NCI-H1092 treated with DMSO at 0.1 percent for 48 hours (cell line): ENCODE data around the gene BBS7.

Source experiments
- DNase-seq: peaks from one replicate; lab custom pipeline; 2025; lab: John Stamatoyannopoulos, UW

The BBS7 gene

DNA sequence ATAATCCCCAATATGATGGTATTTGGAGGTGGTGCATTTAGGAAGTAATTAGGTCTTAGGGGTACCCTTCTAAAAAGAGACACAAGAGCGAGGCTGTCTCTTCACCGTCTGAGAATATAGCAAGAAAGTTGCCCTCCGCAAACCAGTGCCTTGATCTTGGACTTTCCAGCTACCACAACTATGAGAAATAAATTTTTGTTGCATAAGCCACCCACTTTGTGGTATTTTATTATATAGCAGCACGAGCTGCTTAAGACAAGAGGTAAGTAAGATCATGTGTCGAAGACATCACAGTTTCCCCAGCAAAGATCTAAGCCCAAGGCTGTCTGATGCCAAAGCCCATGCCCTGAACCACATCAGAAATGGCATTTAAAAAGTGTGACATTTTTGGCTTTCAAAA is 78.8 kb downstream of the BBS7 start:
- DNase-seq: no peak

DNA sequence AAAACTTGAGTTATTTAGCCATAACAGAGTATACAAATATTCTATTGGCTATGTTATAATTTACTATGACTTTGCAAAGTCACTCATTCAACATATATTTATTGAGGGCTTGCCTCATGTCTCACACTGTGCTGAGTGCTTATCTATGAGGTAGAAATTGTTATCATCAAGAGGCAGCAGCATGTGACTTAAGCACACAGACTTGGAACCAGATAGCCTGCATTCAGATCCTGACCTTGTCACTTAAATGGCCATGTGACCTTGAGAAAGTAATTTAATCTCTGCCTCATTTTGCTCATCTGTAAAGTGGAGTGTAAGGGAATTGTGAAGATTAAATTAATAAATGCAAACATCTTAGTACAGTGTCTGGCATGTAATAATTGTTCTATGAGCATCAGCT is 79.3 kb downstream of the BBS7 start:
- DNase-seq: no peak

DNA sequence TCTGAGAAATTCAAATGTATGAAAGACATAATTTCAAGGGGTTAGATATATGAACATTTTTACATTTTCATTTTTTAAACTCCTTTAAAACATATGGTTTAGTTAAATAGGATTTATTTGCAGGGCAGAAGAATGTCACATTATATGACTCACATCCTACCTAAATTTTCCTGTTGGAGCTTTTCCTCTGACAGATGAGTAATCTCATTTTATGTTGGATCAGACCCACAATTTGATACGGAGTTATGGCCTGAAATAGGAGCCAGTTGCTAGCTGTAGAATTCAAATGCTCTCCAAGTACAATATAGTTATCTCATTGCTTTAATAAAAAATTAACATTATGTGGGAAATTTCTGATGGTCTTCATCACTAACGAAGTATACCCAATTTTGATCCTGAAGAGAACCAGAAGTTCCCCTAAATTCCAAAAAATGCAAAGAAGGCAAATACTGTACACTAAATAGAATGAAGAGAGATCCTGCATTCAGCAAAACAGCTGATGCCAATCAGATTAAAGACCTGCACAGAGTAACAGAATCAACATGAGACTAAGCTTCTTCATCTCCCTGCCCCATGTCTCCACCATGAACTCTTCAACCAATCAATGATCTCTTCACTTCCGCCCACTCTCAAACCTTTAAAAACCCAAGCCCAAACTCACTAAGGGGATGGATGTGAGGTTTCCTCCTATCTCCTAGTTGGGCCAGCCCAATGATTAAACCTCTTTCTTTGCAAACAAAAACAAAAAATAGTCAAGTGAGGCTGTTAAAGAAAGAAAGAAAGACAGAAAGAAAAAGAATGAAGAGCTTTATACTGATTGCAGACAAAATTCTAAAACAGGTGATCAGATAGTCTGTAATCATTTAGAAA is 80.1 kb downstream of the BBS7 start:
- no peak for DNase-seq

DNA sequence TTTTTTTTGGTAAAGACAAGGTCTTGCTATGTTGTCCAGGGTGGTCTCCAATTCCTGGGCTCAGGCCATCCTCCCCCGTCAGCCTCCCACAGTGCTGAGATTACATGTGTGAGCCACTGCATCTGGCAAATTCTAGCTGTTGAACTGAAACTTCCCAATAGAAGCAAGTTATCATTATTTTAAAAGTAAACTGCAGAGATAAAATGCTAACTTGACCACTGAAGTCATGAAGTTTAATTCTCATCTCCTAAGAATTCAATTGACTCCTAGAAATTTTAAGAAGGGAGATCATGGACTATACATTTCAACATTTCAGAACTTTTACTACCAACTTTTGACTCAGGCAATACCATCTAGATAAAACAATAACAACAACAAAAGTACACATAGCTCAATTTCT is 80.8 kb downstream of the BBS7 start:
- DNase-seq: no peak

DNA sequence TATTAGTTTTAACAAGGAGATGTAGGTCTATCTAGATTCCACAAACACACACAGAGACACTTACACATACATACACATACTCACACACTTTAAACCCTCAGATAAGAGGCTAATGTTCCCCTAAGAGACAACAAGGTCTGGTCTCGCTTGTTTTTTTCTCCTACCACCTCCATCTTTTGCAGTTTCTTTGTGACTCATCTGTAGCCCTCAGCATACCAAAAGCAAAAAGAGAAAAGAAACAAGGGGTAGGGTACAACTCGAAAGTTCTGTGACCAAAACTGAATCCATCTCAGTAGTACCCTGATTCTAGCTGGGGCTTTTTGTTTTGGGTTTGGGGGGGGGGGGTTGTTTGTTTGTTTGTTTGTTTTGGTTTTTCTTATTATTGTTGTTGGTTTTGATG is 81.4 kb downstream of the BBS7 start:
- DNase-seq: no peak

DNA sequence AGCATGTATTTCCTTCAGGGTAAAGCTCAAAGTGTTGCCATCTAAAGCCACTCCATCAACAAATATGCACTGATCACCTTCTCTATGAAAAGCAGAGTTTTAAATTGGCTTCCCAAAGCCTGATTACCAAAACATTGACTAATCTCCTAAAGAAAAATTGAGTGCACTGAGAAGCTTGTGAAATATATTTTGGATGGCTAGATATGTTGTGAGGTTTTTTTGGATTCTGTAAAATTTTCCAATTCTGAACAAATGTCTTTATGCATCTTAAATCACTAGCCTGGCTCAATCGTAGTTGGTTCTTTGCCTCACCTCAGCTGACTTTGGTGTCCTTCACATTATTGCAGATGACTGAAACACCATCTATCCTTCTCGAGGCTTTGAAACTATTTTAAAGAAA is 84.1 kb downstream of the BBS7 start:
- DNase-seq: no peak

DNA sequence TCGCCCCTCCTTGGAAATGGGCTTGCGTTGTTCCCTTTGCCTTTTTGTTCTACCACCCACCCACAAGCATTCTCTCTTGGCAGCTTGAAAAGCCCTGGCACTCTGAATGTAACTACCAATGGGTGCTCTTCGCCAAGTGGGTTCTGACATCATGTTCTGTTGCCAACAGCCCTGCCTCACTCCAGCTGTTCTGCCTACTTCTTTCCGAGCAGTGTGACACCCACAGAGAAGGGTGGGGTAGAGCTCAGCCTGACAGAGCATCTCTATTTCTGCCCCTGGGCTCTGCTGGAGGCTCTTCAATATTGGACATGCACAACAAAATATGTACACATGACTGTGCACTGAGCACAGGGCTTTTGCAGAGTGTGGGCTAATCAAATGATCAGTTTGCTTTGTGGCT is 84.8 kb downstream of the BBS7 start:
- no peak for DNase-seq

DNA sequence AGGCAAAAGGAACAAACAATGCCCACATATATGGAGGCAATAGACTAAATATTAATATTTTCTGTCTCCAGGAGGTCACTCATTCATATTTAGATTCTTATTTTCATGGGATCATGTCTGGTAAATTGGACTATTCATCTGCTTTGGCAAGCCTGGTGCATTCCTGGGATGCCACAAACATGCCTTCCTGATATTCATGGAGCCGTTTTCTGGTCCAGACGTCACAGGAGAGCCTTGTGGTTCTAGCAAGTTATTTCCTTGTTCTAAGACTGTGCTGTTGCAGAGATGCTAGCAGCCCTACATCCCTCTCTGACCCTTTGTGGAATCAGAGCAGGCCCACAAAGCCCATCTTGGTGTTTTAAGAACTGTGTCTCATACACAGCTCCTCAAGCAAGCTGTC is 85.3 kb downstream of the BBS7 start:
- no peak for DNase-seq

DNA sequence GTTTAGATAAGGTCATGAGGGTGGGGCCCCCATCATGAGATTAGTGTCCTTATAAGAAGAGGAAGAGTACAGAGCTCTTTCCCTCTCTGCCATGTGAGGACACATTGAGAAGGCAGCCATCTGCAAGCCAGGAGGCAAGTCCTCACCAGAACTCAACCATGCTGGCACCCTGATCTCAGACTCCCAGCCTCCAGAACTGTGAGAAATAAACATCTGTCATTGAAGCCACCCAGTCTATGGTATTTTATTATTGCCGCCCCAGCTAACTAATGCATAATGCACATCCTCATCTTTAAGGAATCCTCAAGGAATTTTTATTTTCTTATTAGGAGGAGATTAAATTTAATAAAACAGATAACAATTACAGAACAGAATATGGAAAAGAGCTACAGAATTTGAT is 85.9 kb downstream of the BBS7 start:
- DNase-seq: no peak

DNA sequence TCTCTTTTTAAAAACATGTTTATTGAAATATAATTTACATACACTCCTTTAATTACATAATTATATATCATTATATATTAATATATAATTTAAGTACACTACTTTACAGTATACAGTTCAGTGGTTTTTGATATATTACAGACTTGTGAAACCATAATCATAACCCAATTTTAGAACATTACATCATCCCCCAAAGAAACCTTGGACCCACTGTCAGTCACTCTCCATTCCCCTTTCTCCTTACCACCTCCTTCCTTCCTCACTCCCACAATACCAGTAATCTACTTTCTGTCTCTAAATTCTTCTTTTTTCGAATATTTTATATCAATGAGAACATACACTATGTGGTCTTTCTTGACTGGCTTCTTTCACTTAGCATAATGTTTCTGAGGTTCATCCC is 87.1 kb downstream of the BBS7 start:
- DNase-seq: no peak

DNA sequence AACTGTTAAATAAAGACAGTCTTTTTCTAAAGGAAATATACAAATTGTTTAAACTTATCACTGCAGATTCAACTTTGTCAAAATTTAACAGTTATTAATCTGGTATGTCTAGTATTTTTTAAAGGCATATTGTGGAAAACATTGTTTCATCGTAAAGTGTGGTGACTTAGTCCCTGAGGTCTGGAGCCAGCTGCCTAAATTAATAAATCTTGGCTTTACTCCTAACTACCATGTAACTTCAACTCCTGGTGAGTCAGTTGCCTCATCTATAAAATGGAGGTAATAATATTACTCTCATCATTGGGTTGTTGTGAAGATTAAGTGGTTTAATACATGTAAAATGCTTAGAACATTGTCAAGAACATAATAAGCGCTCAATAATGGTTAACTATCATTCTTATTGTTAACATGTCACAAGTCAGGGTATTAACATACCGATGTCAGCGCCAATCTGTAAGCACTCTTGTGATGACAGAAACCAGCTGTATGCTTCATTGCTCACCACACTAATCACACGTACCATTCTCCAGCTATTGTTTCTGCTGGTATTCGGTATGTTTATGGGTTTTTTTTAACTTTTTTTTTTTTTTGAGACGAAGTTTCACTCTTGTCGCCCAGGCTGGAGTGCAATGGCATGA is 91.2 kb downstream of the BBS7 start:
- DNase-seq: no peak

DNA sequence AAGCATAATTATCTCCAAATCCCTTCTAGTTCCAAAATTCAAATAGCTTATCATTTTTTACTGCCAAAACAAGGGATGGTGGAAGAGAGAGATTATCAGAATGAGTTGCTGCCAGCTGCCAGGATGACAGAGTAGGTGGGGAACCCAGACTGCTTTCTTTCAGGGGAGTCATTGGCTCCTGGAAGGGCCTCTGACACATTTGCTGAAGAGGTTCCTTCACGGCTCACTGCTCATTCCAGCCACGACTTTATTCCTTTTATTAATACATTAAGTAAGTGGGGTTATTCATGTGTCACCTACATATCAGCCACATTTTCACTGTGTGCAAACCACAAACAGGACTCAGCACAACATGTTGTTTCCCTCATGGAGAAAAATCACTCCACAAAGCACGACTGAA is 92.6 kb downstream of the BBS7 start:
- DNase-seq: no peak

DNA sequence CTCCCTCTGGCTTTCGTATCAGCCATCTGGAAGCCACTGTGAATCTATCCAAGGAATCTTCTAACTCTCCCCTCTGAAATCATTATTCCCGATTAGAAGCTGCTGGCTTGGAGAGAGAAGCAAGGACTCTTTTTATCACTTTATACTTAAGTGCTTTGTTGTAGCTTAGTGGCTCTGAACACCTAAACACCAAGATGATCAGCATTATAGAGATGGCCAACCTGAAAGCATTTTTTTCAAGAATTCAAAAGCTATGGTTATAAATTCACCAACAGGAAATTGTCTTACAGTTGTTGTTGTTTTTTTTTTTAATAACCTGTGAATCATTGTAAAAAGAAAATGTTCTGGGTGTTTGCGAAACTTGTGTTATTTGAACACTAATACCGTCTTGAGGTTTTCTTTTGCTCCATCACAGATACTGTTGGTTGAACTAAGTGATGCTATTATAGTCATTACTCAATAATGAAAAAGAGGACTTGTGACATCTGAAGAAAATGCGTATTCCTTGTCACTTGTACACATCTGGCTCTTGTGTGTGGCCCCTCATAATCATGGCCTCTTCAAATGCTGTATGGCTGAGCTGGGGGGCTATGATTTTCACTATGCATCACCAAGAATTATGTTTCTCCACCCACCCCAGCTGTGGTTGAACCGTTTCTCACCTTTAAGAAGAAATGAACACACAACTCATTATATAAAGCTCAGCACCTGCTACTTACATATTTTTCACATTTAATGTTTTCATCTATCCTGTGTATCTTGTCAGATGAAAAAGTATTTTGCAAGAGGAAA is 93.5 kb downstream of the BBS7 start:
- no peak for DNase-seq
